ENCODE measurements around the gene APH1A. TPM values are rescaled to one million over a fixed set of nuclear protein-coding genes. Genes with fewer than 3 reads are reported as not detected.

APH1A gene
- total and polyA plus RNA-seq, 2 of the 13 experiments (the other 11 are each of a cell fraction or from before 2014, with no cell fraction given) = 114 to 130 TPM

DNA sequence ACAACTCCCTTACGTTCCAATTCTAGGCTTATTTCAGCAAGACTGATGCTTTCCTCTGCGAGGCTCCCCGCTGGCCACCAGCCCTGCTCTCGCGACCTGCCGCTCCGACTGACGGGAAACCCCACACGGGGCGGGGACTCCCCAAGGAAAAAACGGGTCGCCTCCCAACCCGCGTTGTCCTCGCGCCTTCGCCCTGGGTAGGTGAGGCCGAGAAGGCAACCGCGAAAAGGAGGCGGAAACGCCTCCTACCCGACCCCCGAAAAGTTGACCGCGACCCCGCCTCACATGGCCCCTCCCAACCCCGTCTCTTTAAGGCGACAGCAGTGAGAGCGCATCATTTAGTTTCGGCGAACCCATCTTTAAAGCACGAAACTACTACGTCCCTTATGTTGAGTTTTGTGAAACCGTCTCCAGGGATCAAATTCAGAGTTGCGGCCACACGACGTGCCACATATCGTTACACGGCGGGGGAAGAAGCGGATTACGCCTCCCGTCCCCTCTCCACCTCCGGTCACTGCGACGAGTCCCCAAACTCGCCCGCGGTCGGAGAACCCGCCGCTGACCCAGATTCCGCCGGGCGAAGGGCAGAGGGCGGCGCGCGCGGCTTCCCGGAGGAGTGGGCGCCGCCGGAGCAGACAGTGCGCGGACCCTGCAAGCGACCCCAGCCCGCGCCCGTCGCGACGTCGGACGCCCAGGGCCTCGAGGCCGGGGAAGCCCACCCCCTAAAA is 34.1 kb downstream of the APH1A start (continued):
- TF ChIP-seq, protein P1, sequence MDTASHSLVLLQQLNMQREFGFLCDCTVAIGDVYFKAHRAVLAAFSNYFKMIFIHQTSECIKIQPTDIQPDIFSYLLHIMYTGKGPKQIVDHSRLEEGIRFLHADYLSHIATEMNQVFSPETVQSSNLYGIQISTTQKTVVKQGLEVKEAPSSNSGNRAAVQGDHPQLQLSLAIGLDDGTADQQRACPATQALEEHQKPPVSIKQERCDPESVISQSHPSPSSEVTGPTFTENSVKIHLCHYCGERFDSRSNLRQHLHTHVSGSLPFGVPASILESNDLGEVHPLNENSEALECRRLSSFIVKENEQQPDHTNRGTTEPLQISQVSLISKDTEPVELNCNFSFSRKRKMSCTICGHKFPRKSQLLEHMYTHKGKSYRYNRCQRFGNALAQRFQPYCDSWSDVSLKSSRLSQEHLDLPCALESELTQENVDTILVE (CRISPR knock-in tag; IDR thresholded peaks at IDR 0.05) = 0 out of 2 replicates have a peak, but pooled peaks have one; percentile 13
- no peak for TF ChIP-seq ZNF136 (CRISPR knock-in tag; IDR thresholded peaks at IDR 0.05; ENCODE audit: low read depth)
- 0 out of 2 replicates have a peak, but pooled peaks have one; percentile 13 for TF ChIP-seq RARA (CRISPR knock-in tag; IDR thresholded peaks at IDR 0.05)
- TF ChIP-seq, protein P2, sequence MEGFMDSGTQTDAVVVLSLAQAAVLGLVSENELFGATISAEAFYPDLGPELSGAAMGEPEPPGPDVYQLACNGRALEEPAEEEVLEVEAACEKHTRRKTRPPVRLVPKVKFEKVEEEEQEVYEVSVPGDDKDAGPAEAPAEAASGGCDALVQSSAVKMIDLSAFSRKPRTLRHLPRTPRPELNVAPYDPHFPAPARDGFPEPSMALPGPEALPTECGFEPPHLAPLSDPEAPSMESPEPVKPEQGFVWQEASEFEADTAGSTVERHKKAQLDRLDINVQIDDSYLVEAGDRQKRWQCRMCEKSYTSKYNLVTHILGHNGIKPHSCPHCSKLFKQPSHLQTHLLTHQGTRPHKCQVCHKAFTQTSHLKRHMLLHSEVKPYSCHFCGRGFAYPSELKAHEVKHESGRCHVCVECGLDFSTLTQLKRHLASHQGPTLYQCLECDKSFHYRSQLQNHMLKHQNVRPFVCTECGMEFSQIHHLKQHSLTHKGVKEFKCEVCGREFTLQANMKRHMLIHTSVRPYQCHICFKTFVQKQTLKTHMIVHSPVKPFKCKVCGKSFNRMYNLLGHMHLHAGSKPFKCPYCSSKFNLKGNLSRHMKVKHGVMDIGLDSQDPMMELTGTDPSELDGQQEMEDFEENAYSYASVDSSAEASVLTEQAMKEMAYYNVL (CRISPR knock-in tag; IDR thresholded peaks at IDR 0.05; ENCODE audit: borderline replicate concordance) = no peak
- TF ChIP-seq ZBTB38 (CRISPR knock-in tag; IDR thresholded peaks at IDR 0.05) = 0 out of 2 replicates have a peak, but pooled peaks have one; percentile 19
- TF ChIP-seq MEIS1 (CRISPR knock-in tag; IDR thresholded peaks at IDR 0.05; ENCODE audit: borderline replicate concordance) = no peak
- TF ChIP-seq, protein P3, sequence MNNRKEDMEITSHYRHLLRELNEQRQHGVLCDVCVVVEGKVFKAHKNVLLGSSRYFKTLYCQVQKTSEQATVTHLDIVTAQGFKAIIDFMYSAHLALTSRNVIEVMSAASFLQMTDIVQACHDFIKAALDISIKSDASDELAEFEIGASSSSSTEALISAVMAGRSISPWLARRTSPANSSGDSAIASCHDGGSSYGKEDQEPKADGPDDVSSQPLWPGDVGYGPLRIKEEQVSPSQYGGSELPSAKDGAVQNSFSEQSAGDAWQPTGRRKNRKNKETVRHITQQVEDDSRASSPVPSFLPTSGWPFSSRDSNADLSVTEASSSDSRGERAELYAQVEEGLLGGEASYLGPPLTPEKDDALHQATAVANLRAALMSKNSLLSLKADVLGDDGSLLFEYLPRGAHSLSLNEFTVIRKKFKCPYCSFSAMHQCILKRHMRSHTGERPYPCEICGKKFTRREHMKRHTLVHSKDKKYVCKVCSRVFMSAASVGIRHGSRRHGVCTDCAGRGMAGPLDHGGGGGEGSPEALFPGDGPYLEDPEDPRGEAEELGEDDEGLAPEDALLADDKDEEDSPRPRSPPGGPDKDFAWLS (CRISPR knock-in tag; IDR thresholded peaks at IDR 0.05; ENCODE audit: borderline replicate concordance) = no peak
- peak; percentile 41; the same call in 1 of the 2 replicates for TF ChIP-seq GATAD1 (CRISPR knock-in tag; IDR thresholded peaks at IDR 0.05)
- no peak for TF ChIP-seq GABPA (IDR thresholded peaks at IDR 0.05; ENCODE audit: low read depth, low read length)
- 0 out of 2 replicates have a peak, but pooled peaks have one; percentile 21 for TF ChIP-seq GABPA (CRISPR knock-in tag; IDR thresholded peaks at IDR 0.05; ENCODE audit: low read depth)
- TF ChIP-seq TOPORS (CRISPR knock-in tag; IDR thresholded peaks at IDR 0.05) = 0 out of 2 replicates have a peak, but pooled peaks have one; percentile 29
- peak; percentile 16; the same call in 1 of the 2 replicates for TF ChIP-seq ZNF746 (CRISPR knock-in tag; IDR thresholded peaks at IDR 0.05)
- no peak for TF ChIP-seq NFIC (IDR thresholded peaks at IDR 0.05; ENCODE audit: low read length)
- TF ChIP-seq, protein P4, sequence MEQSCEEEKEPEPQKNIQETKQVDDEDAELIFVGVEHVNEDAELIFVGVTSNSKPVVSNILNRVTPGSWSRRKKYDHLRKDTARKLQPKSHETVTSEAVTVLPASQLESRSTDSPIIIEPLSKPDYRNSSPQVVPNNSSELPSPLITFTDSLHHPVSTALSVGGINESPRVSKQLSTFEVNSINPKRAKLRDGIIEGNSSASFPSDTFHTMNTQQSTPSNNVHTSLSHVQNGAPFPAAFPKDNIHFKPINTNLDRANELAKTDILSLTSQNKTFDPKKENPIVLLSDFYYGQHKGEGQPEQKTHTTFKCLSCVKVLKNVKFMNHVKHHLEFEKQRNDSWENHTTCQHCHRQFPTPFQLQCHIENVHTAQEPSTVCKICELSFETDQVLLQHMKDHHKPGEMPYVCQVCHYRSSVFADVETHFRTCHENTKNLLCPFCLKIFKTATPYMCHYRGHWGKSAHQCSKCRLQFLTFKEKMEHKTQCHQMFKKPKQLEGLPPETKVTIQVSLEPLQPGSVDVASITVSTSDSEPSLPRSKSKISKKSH (CRISPR knock-in tag; IDR thresholded peaks at IDR 0.05; ENCODE audit: borderline replicate concordance) = peak; percentile 37; the same call in 1 of the 2 replicates
- TF ChIP-seq ZBTB8A (CRISPR knock-in tag; IDR thresholded peaks at IDR 0.05; ENCODE audit: borderline replicate concordance, low read depth) = no peak
- TF ChIP-seq IRF2 (CRISPR knock-in tag; IDR thresholded peaks at IDR 0.05) = peak; percentile 59; the same call in 1 of the 2 replicates
- TF ChIP-seq JUN (CRISPR knock-in tag; IDR thresholded peaks at IDR 0.05) = no peak
- peak; percentile 29; the same call in 1 of the 2 replicates for TF ChIP-seq PHF20 (CRISPR knock-in tag; IDR thresholded peaks at IDR 0.05)
- TF ChIP-seq ZNF777 (CRISPR knock-in tag; IDR thresholded peaks at IDR 0.05) = peak; percentile 69
- TF ChIP-seq ZNF33B (CRISPR knock-in tag; IDR thresholded peaks at IDR 0.05) = 0 out of 2 replicates have a peak, but pooled peaks have one; percentile 32
- no peak for TF ChIP-seq KDM5A (IDR thresholded peaks at IDR 0.05; ENCODE audit: borderline replicate concordance, low read length)

Measured in HepG2 (cell line).